ENCODE data around the gene TRAK2. TPM values are rescaled to one million over a fixed set of nuclear protein-coding genes. Genes with fewer than 3 reads are reported as not detected.
A peak's percentile ranks its signal among the peaks of the same experiment; 100 is the strongest.

TRAK2 gene
- total and polyA plus RNA-seq, 2 of the 13 experiments (the other 11 are each of a cell fraction or from before 2014, with no cell fraction given): 7.7 to 21.0 TPM

DNA sequence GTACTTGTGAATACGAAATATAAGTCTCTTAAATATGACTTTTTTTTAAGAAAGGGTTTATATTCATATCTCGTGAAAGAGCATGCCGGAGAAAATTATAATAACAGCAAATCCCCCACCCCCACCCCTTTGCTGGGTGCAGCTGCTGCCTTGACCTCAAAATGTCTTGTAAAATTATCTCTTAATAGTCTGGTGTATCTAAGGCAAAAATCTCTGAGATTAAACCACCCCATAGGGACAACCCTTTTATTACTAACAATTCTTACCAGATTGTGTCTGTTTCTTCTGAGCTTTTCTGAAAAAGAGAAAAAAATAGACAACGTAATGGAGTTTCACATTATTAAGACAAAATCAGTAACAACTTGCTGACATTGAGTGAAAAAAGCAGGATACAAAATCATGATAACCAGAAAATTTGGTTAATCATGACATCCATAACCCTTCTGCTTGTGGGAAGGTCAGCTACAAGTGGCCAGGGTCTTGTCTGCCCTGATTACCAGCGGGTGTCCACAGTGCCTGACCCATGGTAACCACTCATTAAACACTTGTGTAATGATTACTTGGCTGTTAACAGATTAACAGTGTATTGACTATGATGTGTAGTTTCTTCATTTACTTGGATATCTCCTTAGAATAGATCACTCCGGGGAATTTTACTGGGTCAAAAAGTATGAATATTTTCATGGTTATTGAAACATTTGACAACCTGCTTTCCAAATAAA, 1.8 kb upstream of the TRAK2 start (continued):
- TF ChIP-seq RXRB (CRISPR knock-in tag; IDR thresholded peaks at IDR 0.05; ENCODE audit: borderline replicate concordance) (0 out of 2 replicates have a peak, but pooled peaks have one; percentile 7), ZNF264 (CRISPR knock-in tag; IDR thresholded peaks at IDR 0.05) (0 out of 2 replicates have a peak, but pooled peaks have one; percentile 29), RNF2 (conservative IDR thresholded peaks at IDR 0.05; ENCODE audit: low read depth) (no peak), ZFAT (CRISPR knock-in tag; conservative IDR thresholded peaks at IDR 0.05) (no peak), SMC3 (IDR thresholded peaks at IDR 0.05; ENCODE audit: low read length) (no peak), PHF5A (CRISPR knock-in tag; IDR thresholded peaks at IDR 0.05; ENCODE audit: low read depth, unreplicated experiment) (no peak), NKX3-1 (CRISPR knock-in tag; IDR thresholded peaks at IDR 0.05) (0 out of 2 replicates have a peak, but pooled peaks have one; percentile 3)
- TF ChIP-seq, protein P1, sequence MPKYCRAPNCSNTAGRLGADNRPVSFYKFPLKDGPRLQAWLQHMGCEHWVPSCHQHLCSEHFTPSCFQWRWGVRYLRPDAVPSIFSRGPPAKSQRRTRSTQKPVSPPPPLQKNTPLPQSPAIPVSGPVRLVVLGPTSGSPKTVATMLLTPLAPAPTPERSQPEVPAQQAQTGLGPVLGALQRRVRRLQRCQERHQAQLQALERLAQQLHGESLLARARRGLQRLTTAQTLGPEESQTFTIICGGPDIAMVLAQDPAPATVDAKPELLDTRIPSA (CRISPR knock-in tag; IDR thresholded peaks at IDR 0.05; ENCODE audit: borderline replicate concordance): no peak

DNA sequence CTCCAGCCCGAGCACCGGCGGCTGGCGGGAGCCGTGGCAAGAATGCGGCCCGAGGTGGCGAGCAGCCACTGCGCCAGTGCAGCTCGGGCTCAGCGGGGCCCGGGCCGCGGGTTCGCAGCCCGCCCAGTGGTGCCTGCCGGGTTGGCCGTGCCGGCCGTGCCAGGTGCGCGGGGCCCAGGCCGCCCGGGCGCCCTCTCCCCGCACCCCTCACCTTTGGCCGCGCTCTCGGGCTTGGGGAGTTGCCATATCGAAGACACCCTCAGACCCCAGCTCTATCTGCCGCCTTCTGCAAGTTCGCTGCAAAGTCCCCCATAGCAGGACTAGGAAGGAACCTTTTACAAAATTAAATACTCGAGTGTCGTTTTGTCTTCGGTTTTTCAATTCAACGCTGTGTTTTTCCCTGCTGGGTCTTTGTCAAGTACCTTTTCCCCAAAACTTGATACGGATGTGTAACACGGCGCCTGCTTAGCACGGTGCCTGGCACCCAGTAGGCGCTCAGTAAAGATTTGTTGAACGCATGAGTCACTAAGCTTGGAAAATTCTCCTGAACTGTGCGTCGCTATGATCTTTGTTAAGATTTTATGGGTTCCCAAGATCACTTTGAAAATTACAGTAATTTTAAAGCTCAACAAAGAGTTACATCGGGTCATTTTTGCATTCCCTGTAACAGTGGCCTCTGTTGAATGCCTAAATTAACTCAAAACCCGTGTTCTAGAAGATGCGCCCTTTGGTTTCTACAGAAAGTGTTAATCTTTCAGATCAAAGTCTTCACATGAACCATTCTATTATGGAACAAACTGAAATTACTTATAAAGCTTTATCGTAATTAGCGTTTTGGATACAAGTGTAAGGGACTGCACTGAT, 1.0 kb upstream of the TRAK2 start:
- intact Hi-C loops (cut with micrococcal nuclease; ENCODE audit: unreplicated experiment): loop anchor here (5.0 kb wide), 2 partner anchors 190 to 220 kb away; partner anchors contain the start of gene TMEM237
- no TSS peak for BruUV-seq (replicated peaks)
- Histone ChIP-seq H3K36me3 (replicated peaks in 1 of 2; ENCODE audit: control insufficient read depth in 1 of 2, insufficient read depth in 2 of 2, low read length in 2 of 2) (no peaks in the 10 kb centered on the region), H2AFZ (ENCODE audit: low read length) (peak overlapping the region; percentile 67), H3K27ac (ENCODE audit: extremely low read length, insufficient read depth, low read length) (peak overlapping the region; percentile 81), H3K4me1 (ENCODE audit: insufficient read depth, low read length) (peaks cover 64% of the 10 kb centered on the region), H3K27me3 (ENCODE audit: control insufficient read depth in 1 of 2, insufficient read depth in 2 of 2, low read length in 2 of 2) (no peaks in the 10 kb centered on the region; a peak in 2 of 5 replicates), H3K4me3 (replicated peaks in 1 of 3; ENCODE audit: insufficient read depth in 1 of 3, low read depth in 2 of 3, low read length in 3 of 3) (peak overlapping the region; percentile 87 to 100 (median 99)), H3K9ac (ENCODE audit: insufficient read depth, low read depth, low read length) (peak overlapping the region; percentile 86), H3K9me3 (ENCODE audit: low read length) (no peaks in the 10 kb centered on the region), H3K79me2 (ENCODE audit: insufficient read depth, low read length) (peaks cover 30% of the 10 kb centered on the region), H3K4me2 (ENCODE audit: low read depth, low read length) (peak overlapping the region; percentile 84), H4K20me1 (ENCODE audit: insufficient read depth, low read length) (no peaks in the 10 kb centered on the region)
- ChIA-PET CTCF (ENCODE audit: low intra/inter-chr PET ratio, low total read pairs) (no interaction called here), POLR2A (interaction anchor here (0.6 to 2.4 kb wide), 16 partner anchors 12 to 329 kb away, joined by 3 to 20 read pairs (median 4); partner anchors contain the start of genes ALS2 and CASP8)
- FAIRE-seq (no peak), ATAC-seq (peak; percentile 67; the same call in 2 of the 3 replicates), DNase-seq (ENCODE audit: low spot score) (no peak)
- in situ Hi-C loops (cut with HindIII; ENCODE audit: extremely low pct_ligation_motif_present, low pct_unique_long_range_greater_than_20kb): no loop called here
- 6% methylated on average over 36 of the region's 49 CpGs for WGBS (ENCODE audit: low lambda C conversion rate)
- TF ChIP-seq ZNF713 (CRISPR knock-in tag; IDR thresholded peaks at IDR 0.05) (no peak), ZNF317 (CRISPR knock-in tag; IDR thresholded peaks at IDR 0.05) (no peak), ZNF446 (CRISPR knock-in tag; IDR thresholded peaks at IDR 0.05) (no peak; the same call in none of the 2 replicates)
- TF ChIP-seq, protein P2, sequence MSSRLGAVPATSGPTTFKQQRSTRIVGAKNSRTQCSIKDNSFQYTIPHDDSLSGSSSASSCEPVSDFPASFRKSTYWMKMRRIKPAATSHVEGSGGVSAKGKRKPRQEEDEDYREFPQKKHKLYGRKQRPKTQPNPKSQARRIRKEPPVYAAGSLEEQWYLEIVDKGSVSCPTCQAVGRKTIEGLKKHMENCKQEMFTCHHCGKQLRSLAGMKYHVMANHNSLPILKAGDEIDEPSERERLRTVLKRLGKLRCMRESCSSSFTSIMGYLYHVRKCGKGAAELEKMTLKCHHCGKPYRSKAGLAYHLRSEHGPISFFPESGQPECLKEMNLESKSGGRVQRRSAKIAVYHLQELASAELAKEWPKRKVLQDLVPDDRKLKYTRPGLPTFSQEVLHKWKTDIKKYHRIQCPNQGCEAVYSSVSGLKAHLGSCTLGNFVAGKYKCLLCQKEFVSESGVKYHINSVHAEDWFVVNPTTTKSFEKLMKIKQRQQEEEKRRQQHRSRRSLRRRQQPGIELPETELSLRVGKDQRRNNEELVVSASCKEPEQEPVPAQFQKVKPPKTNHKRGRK (CRISPR knock-in tag; IDR thresholded peaks at IDR 0.05): no peak
- TF ChIP-seq, protein P3, sequence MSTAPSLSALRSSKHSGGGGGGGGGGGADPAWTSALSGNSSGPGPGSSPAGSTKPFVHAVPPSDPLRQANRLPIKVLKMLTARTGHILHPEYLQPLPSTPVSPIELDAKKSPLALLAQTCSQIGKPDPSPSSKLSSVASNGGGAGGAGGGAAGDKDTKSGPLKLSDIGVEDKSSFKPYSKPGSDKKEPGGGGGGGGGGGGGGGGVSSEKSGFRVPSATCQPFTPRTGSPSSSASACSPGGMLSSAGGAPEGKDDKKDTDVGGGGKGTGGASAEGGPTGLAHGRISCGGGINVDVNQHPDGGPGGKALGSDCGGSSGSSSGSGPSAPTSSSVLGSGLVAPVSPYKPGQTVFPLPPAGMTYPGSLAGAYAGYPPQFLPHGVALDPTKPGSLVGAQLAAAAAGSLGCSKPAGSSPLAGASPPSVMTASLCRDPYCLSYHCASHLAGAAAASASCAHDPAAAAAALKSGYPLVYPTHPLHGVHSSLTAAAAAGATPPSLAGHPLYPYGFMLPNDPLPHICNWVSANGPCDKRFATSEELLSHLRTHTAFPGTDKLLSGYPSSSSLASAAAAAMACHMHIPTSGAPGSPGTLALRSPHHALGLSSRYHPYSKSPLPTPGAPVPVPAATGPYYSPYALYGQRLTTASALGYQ (CRISPR knock-in tag; IDR thresholded peaks at IDR 0.05): no peak

All from HepG2 (cell line).